IPS DF 6.9 (cell line): ENCODE data around the gene CACNA1I.

ENCODE experiments used
- DNase-seq: peaks from one replicate; pipeline ENCODE4 v3.0.0-alpha.2; 2013; ENCODE audit warnings: low read depth, low spot score
- H3K27ac ChIP-seq: one replicate; pipeline ENCODE4 v1.5.1; 2013; ENCODE audit warnings: low read length, control low read depth
- H3K27me3 ChIP-seq: 2 replicates; pipeline ENCODE4 v1.6.1; 2013; ENCODE audit warnings: mild to moderate bottlenecking, low read length; ENCODE audit not compliant: control insufficient read depth, insufficient read depth
- H3K36me3 ChIP-seq: 2 replicates; pipeline ENCODE4 v1.6.1; 2013; ENCODE audit warnings: low read length; ENCODE audit not compliant: control insufficient read depth, insufficient read depth
- H3K4me1 ChIP-seq: 2 replicates; pipeline ENCODE4 v1.6.1; 2013; ENCODE audit warnings: low read length; ENCODE audit not compliant: control insufficient read depth, insufficient read depth
- H3K4me3 ChIP-seq: 2 replicates; pipeline ENCODE4 v1.5.1; 2013; ENCODE audit warnings: mild to moderate bottlenecking, low read length
- H3K9me3 ChIP-seq: 2 replicates; pipeline ENCODE4 v1.6.1; 2013; ENCODE audit warnings: low read length, inconsistent platforms; ENCODE audit not compliant: control insufficient read depth, insufficient read depth
- WGBS: extraction: QIAGEN DNeasy Blood & Tissue Kit; methylation state at CpG from one replicate; pipeline ENCODE4 v1.1.7; 2013; ENCODE audit warnings: mixed read lengths, missing lambda C conversion rate; ENCODE audit not compliant: insufficient read length, insufficient coverage; 5-methylcytosine and 5-hydroxymethylcytosine counted together

The CACNA1I gene

GRCh38 chr22:39624501-39624821 lies 53.9 kb downstream of the CACNA1I start:
- Histone ChIP-seq H3K9me3 (no peaks in the 10 kb centered on the region), H3K36me3 (no peaks in the 10 kb centered on the region), H3K27me3 (no peaks in the 10 kb centered on the region), H3K27ac (no peak overlapping the region), H3K4me1 (peaks cover 1% of the 10 kb centered on the region), H3K4me3 (no peak overlapping the region)
- DNase-seq, result no peak
- WGBS, result no CpG with 5 or more reads among the region's 7 CpGs

GRCh38 chr22:39625569-39626537 lies 55.3 kb downstream of the CACNA1I start:
- Histone ChIP-seq H3K36me3 (no peaks in the 10 kb centered on the region), H3K27me3 (no peaks in the 10 kb centered on the region), H3K4me3 (no peak overlapping the region), H3K27ac (no peak overlapping the region), H3K9me3 (no peaks in the 10 kb centered on the region), H3K4me1 (peaks cover 1% of the 10 kb centered on the region)
- WGBS, result no CpG with 5 or more reads among the region's 22 CpGs
- DNase-seq, result no peak

- WGBS, result no CpG with 5 or more reads among the region's 14 CpGs
- Histone ChIP-seq H3K4me3 (no peak overlapping the region), H3K27me3 (no peaks in the 10 kb centered on the region), H3K9me3 (no peaks in the 10 kb centered on the region), H3K36me3 (no peaks in the 10 kb centered on the region), H3K27ac (no peak overlapping the region), H3K4me1 (peaks cover 1% of the 10 kb centered on the region)
- no peak for DNase-seq
Measured at GRCh38 chr22:39627208-39627607, 56.7 kb downstream of the CACNA1I start.

GRCh38 chr22:39627865-39628562 lies 57.5 kb downstream of the CACNA1I start:
- H3K4me3 ChIP-seq, result no peak overlapping the region
- DNase-seq, result no peak
- H3K9me3 ChIP-seq, result no peaks in the 10 kb centered on the region
- no CpG with 5 or more reads among the region's 12 CpGs for WGBS
- H3K36me3 ChIP-seq, result no peaks in the 10 kb centered on the region
- H3K27ac ChIP-seq, result no peak overlapping the region
- no peaks in the 10 kb centered on the region for H3K27me3 ChIP-seq
- H3K4me1 ChIP-seq, result no peaks in the 10 kb centered on the region; the same call in 1 of the 2 replicates

- no peak overlapping the region for H3K4me3 ChIP-seq
- H3K27ac ChIP-seq, result no peak overlapping the region
- no peaks in the 10 kb centered on the region for H3K27me3 ChIP-seq
- H3K9me3 ChIP-seq, result no peaks in the 10 kb centered on the region
- no CpG with 5 or more reads among the region's 12 CpGs for WGBS
- DNase-seq, result no peak
- H3K36me3 ChIP-seq, result no peaks in the 10 kb centered on the region
- no peaks in the 10 kb centered on the region; the same call in 1 of the 2 replicates for H3K4me1 ChIP-seq
Measured at GRCh38 chr22:39628563-39629080, 58.1 kb downstream of the CACNA1I start.

GRCh38 chr22:39629851-39630250 lies 59.3 kb downstream of the CACNA1I start:
- Histone ChIP-seq H3K4me3 (no peak overlapping the region), H3K9me3 (no peaks in the 10 kb centered on the region), H3K36me3 (no peaks in the 10 kb centered on the region), H3K4me1 (no peaks in the 10 kb centered on the region; the same call in 1 of the 2 replicates), H3K27me3 (no peaks in the 10 kb centered on the region), H3K27ac (no peak overlapping the region)
- WGBS, result no CpG with 5 or more reads among the region's 8 CpGs
- DNase-seq, result no peak

GRCh38 chr22:39630721-39631120 lies 60.2 kb downstream of the CACNA1I start:
- no CpG with 5 or more reads among the region's 8 CpGs for WGBS
- no peak for DNase-seq
- Histone ChIP-seq H3K36me3 (no peaks in the 10 kb centered on the region), H3K27ac (no peak overlapping the region), H3K4me1 (peaks cover 1% of the 10 kb centered on the region; the same call in 1 of the 2 replicates), H3K4me3 (no peak overlapping the region), H3K27me3 (no peaks in the 10 kb centered on the region), H3K9me3 (no peaks in the 10 kb centered on the region)

- peaks cover 1% of the 10 kb centered on the region; the same call in 1 of the 2 replicates for H3K4me1 ChIP-seq
- no peak for DNase-seq
- no CpG with 5 or more reads among the region's 16 CpGs for WGBS
- H3K4me3 ChIP-seq, result no peak overlapping the region
- no peak overlapping the region for H3K27ac ChIP-seq
- H3K36me3 ChIP-seq, result no peaks in the 10 kb centered on the region
- no peaks in the 10 kb centered on the region for H3K9me3 ChIP-seq
- no peaks in the 10 kb centered on the region for H3K27me3 ChIP-seq
Measured at GRCh38 chr22:39631381-39632286, 61.1 kb downstream of the CACNA1I start.

- no peaks in the 10 kb centered on the region for H3K27me3 ChIP-seq
- H3K9me3 ChIP-seq, result no peaks in the 10 kb centered on the region
- no peak for DNase-seq
- H3K36me3 ChIP-seq, result no peaks in the 10 kb centered on the region
- peaks cover 1% of the 10 kb centered on the region; the same call in 1 of the 2 replicates for H3K4me1 ChIP-seq
- WGBS, result no CpG with 5 or more reads among the region's 18 CpGs
- no peak overlapping the region; the same call in 1 of the 2 replicates for H3K4me3 ChIP-seq
- H3K27ac ChIP-seq, result no peak overlapping the region
Measured at GRCh38 chr22:39634530-39635405, 64.2 kb downstream of the CACNA1I start.
